ENCODE measurements around the gene DDR2.
"Not testable (repeated sequence)": the region's sequence is repeated elsewhere in the genome, so short reads cannot be mapped to it uniquely, and the experiment has no call there.

The DDR2 gene

GRCh38 chr1:162788783-162789182 lies 156.5 kb downstream of the DDR2 start:
- DNase-seq = not testable (repeated sequence)

DNA sequence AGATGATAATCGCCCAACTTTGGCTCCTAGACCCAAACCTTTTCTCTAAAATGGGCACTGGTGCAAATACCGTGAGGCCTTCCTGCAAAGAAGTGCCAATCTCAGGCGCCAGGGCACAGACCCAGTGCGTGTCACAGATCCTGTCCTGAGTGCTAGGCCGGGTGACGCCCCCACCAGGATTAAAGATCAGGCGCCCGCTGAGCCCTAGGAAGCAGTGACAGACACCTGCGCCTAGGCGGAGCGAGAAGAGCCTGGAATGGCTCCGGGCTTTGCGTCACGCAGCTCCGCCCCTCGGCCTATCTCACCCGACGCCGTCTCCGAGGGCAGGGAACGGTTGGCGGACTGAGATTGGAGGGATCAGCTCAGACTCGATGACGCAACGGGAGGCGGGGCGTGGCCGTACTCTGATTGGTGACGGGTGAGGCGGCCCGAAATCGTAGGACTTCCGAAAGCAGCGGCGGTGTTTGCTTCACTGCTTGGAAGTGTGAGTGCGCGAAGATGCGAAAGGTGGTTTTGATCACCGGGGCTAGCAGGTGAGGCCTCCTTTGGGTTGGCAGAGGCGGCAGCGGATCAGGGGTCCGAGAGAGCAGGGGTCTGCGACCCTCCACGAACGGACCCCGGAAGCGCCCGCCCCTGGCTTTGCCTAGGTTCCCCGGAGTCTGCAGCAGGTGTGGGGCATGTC lies 158.2 kb downstream of the DDR2 start, which contains the start of gene HSD17B7:
Gene HSD17B7, plus strand, starts transcription at position 400 of the 682 bp plus-strand sequence. Its CDS starts 99 bp downstream, at position 499.
- DNase-seq = peak; percentile 80 to 81

DNA sequence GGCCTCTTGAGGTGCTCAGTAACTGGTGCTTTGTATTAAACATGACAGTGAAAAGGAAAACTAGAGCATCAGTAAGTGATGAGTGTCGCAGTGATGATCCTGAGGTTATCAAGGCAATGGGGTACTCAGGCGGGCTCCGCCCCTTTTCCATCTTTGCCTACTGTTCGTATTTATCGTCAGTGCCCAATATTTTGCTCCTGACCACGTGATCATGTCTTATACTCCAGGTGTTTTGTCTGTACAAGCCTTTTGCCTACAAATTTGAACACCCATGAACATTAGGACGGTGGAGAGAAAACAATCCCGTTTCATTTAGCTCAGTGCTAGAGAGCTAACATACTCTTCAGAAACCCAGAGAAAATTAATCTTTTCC lies 158.7 kb downstream of the DDR2 start:
- not testable (repeated sequence) for DNase-seq

DNA sequence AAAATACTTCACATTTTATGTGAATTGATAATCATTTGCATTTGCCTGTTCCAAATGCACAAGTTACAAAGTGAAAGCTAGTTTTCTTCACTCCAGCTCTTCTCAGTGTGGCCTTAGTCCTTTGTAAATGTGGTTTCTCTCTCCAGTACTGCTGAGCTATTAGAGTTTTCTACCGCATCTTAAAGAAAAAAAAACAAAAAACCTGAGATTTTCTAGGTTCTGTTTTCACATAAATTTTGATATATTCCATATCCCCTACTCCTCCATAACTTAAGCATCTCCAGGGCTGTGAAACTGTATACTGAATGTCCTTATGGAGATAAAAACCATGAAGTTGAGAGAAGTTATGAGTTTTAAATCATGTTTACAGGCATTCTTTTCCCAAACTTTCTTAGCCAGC lies 162.0 kb downstream of the DDR2 start:
- not testable (repeated sequence) for DNase-seq

DNA sequence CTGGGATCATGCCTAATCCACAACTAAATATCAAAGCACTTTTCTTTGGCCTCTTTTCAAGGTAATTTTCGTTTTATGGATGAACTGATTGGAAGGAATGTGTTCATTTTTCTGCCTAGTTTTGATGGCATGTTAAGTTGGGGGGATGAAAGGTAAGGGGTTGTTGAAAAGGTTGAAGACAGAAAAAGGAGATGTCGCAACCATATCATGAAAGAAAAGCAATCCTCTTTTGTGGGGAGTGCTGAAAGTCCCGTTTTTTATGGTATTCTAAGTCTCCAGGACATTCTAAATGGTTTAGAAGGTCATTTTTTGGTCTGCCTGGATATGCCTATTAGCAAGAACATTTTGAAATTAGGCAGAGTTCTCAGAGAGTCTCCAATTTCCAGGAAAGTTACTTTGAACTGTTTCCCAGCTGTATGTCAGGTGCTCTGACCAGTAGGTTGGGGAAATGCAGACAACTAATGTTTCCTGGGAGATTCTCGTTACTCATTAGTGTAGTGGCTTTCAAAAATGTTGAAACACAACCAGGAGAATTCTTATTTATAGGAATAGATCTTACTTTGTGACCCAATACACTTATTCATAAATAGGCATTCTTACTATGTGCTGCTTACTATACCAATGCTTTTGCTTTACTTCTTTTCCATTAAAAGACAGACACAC lies 164.5 kb downstream of the DDR2 start:
- not testable (repeated sequence) for DNase-seq

GRCh38 chr1:162799995-162800830 lies 167.9 kb downstream of the DDR2 start:
- peak in 1 of 2 experiments; percentile 1 for DNase-seq

- DNase-seq = not testable (repeated sequence)
These were observed 175.2 kb downstream of the DDR2 start for GRCh38 chr1:162807503-162807902.

GRCh38 chr1:162812357-162812756 lies 180.1 kb downstream of the DDR2 start:
- not testable (repeated sequence) for DNase-seq

- not testable (repeated sequence) for DNase-seq
These were observed 185.9 kb downstream of the DDR2 start for GRCh38 chr1:162818136-162818535.

DNA sequence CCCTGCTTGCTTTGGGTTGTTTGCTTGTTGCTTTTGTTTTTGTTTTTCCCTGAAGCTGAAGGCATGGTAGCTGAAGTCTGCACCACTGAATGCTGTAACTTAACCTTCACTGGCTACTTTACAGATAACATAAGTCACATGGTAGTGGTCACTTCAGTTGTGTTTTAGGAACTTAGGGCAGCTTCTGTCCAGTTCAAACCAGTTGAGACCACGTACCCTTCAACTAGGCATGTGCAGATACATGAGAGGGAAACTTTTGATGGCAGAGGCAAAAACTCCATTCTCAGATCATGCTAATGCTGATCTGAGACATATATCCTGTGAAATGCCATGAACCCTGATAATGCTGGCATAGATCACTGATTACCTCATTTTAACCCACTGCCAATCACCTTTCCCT lies 186.4 kb downstream of the DDR2 start:
- not testable (repeated sequence) for DNase-seq

- peak; percentile 57 to 69 for DNase-seq
These were observed 190.3 kb downstream of the DDR2 start for GRCh38 chr1:162822391-162823200.

GRCh38 chr1:162823231-162823630 lies 191.0 kb downstream of the DDR2 start:
- no peak for DNase-seq

DNA sequence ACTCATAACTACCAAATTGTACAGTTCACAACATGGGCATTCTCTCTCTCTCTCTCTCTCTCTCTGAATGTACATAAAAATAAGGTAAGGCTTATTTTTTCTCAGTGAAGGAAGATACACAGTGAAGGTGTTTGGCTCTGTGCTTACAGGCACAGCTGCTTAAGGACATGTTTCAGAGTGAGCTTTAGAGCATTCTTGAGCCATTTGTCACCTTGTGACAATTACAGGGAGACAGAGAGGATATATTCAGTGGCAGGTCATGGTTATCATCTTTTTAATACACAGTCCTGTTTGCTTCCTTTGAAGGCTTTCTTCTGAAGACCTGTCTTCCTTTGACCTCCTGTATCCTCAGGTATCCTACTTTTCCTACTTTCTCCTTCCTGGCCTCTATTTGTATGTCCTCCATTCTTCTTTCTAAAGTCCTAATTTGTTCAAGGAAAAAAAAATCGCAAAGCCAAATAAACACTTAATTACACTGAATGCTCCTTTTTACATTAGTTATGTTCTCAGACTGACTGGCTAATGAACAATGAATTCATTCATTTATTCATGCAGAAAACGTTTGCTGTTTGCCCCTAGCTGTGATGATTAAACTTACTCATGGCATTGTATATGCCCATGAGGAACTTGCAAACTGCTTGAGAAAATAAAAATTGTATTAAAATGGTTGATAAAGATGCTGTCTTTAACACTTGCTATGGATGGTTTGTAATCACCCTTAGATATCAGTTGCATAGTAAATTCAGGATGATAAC lies 191.7 kb downstream of the DDR2 start:
- no peak for DNase-seq

DNA sequence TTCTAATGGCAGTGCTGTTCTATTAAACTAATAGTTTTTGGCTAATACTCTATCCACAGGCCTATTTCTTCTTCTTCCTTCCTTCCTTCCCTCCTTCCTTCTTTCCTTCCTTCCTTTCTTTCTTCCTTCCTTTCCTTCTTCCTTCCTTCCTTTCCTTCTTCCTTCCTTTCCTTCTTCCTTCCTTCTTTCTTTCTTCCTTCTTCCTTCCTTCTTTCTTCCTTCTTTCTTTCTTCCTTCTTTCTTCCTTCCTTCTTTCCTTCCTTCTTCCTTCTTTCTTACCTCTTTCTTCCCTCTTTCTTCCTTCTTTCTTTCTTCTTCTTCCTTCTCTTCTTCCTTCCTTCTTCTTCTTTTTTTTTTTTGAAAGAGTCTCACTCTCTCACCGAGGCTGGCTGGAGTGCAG lies 197.0 kb downstream of the DDR2 start:
- no peak for DNase-seq

- no peak for DNase-seq
These were observed 200.2 kb downstream of the DDR2 start for GRCh38 chr1:162832470-162832869.

GRCh38 chr1:162835157-162835899 lies 203.1 kb downstream of the DDR2 start:
- DNase-seq = no peak

Measured in NCI-H1930 (cell line).